BLaER1 (cell line): Measurements from ENCODE around the gene RTL10.
A peak's percentile ranks its signal among the peaks of the same experiment; 100 is the strongest.

Source experiments
- H3K27ac ChIP-seq: shearing (Covaris generic); formaldehyde crosslinking; 2 replicates; pipeline ENCODE4 v1.8.1; 2022
- H3K27me3 ChIP-seq: shearing (Covaris generic); formaldehyde crosslinking; 2 replicates; pipeline ENCODE4 v1.8.1; 2022
- H3K36me3 ChIP-seq: shearing (Covaris generic); formaldehyde crosslinking; 2 replicates; pipeline ENCODE4 v1.8.1; 2022
- H3K4me1 ChIP-seq: shearing (Covaris generic); formaldehyde crosslinking; 2 replicates; pipeline ENCODE4 v1.8.1; 2022
- H3K4me2 ChIP-seq: shearing (Covaris generic); formaldehyde crosslinking; 2 replicates; pipeline ENCODE4 v1.8.1; 2022
- H3K4me3 ChIP-seq: shearing (Covaris generic); formaldehyde crosslinking; 2 replicates; pipeline ENCODE4 v1.8.1; 2022
- H3K9ac ChIP-seq: shearing (Covaris generic); formaldehyde crosslinking; 2 replicates; pipeline ENCODE4 v1.8.1; 2022
- H3K9me3 ChIP-seq: shearing (Covaris generic); formaldehyde crosslinking; 2 replicates; pipeline ENCODE4 v1.8.1; 2022
- H4K20me1 ChIP-seq: shearing (Covaris generic); formaldehyde crosslinking; 2 replicates; pipeline ENCODE4 v1.8.1; 2022
- Cebpa-rat ChIP-seq: shearing (Covaris generic); IDR thresholded peaks from 2 replicates; pipeline ENCODE4 v1.8.1; 2022

Gene RTL10

GRCh38 chr22:19890502-19891316, 36.0 kb upstream of the RTL10 start:
- TF ChIP-seq Cebpa-rat, result no peak
- H3K27ac ChIP-seq, result peak overlapping the region; percentile 95
- H3K9me3 ChIP-seq, result no peaks in the 10 kb centered on the region
- H3K4me1 ChIP-seq, result peaks cover 96% of the 10 kb centered on the region
- H4K20me1 ChIP-seq, result no peaks in the 10 kb centered on the region
- H3K27me3 ChIP-seq, result no peaks in the 10 kb centered on the region
- peak overlapping the region; percentile 87 for H3K4me2 ChIP-seq
- peaks cover 23% of the 10 kb centered on the region; the same call in 1 of the 2 replicates for H3K36me3 ChIP-seq
- H3K9ac ChIP-seq, result peak overlapping the region; percentile 78
- H3K4me3 ChIP-seq, result no peak overlapping the region

GRCh38 chr22:19889951-19890350, 35.3 kb upstream of the RTL10 start:
- Histone ChIP-seq H3K9me3 (no peaks in the 10 kb centered on the region), H3K36me3 (peaks cover 15% of the 10 kb centered on the region; the same call in 1 of the 2 replicates), H3K4me3 (no peak overlapping the region), H4K20me1 (no peaks in the 10 kb centered on the region), H3K27me3 (no peaks in the 10 kb centered on the region), H3K4me2 (peak overlapping the region; percentile 87), H3K4me1 (peaks cover 96% of the 10 kb centered on the region), H3K9ac (peak overlapping the region; percentile 78; the same call in 1 of the 2 replicates), H3K27ac (peak overlapping the region; percentile 95)
- TF ChIP-seq Cebpa-rat, result no peak

- no peaks in the 10 kb centered on the region for H3K9me3 ChIP-seq
- no peak overlapping the region for H3K4me3 ChIP-seq
- H4K20me1 ChIP-seq, result no peaks in the 10 kb centered on the region
- H3K27ac ChIP-seq, result peak overlapping the region; percentile 81
- peak overlapping the region; percentile 90; the same call in 1 of the 2 replicates for H3K4me2 ChIP-seq
- H3K4me1 ChIP-seq, result peaks cover 96% of the 10 kb centered on the region
- H3K27me3 ChIP-seq, result no peaks in the 10 kb centered on the region
- H3K9ac ChIP-seq, result no peak overlapping the region
- peaks cover 2% of the 10 kb centered on the region; the same call in 1 of the 2 replicates for H3K36me3 ChIP-seq
- no peak for TF ChIP-seq Cebpa-rat
Observed at GRCh38 chr22:19888131-19888746, 33.6 kb upstream of the RTL10 start.

- H3K4me3 ChIP-seq, result no peak overlapping the region
- H3K4me1 ChIP-seq, result peaks cover 93% of the 10 kb centered on the region
- no peak overlapping the region for H3K9ac ChIP-seq
- peak overlapping the region; percentile 90 for H3K4me2 ChIP-seq
- H3K36me3 ChIP-seq, result peaks cover 7% of the 10 kb centered on the region; the same call in 1 of the 2 replicates
- H3K27ac ChIP-seq, result peak overlapping the region; percentile 81
- no peaks in the 10 kb centered on the region for H3K9me3 ChIP-seq
- no peaks in the 10 kb centered on the region for H4K20me1 ChIP-seq
- no peak for TF ChIP-seq Cebpa-rat
- H3K27me3 ChIP-seq, result no peaks in the 10 kb centered on the region
Observed at GRCh38 chr22:19887256-19887985, 32.7 kb upstream of the RTL10 start.

- Histone ChIP-seq H3K27ac (peak overlapping the region; percentile 81), H3K4me1 (peaks cover 93% of the 10 kb centered on the region), H3K4me2 (peak overlapping the region; percentile 90), H3K9ac (peak overlapping the region; percentile 56), H3K36me3 (peaks cover 7% of the 10 kb centered on the region; the same call in 1 of the 2 replicates), H3K4me3 (no peak overlapping the region), H3K9me3 (no peaks in the 10 kb centered on the region), H4K20me1 (no peaks in the 10 kb centered on the region), H3K27me3 (no peaks in the 10 kb centered on the region)
- peak; percentile 53; the same call in 1 of the 2 replicates for TF ChIP-seq Cebpa-rat
Observed at GRCh38 chr22:19886605-19887255, 32.1 kb upstream of the RTL10 start.

- no peaks in the 10 kb centered on the region for H3K9me3 ChIP-seq
- peak overlapping the region; percentile 81 for H3K27ac ChIP-seq
- no peaks in the 10 kb centered on the region for H4K20me1 ChIP-seq
- no peaks in the 10 kb centered on the region for H3K27me3 ChIP-seq
- peaks cover 7% of the 10 kb centered on the region; the same call in 1 of the 2 replicates for H3K36me3 ChIP-seq
- H3K4me1 ChIP-seq, result peaks cover 93% of the 10 kb centered on the region
- H3K4me3 ChIP-seq, result no peak overlapping the region
- H3K9ac ChIP-seq, result peak overlapping the region; percentile 56
- peak overlapping the region; percentile 90 for H3K4me2 ChIP-seq
- TF ChIP-seq Cebpa-rat, result no peak
Observed at GRCh38 chr22:19885841-19886592, 31.3 kb upstream of the RTL10 start.

GRCh38 chr22:19884954-19885751, 30.5 kb upstream of the RTL10 start:
- no peak overlapping the region for H3K4me3 ChIP-seq
- H3K27ac ChIP-seq, result peak overlapping the region; percentile 81
- H3K4me1 ChIP-seq, result peaks cover 85% of the 10 kb centered on the region
- TF ChIP-seq Cebpa-rat, result no peak
- H3K9ac ChIP-seq, result peak overlapping the region; percentile 13
- no peaks in the 10 kb centered on the region for H3K9me3 ChIP-seq
- H4K20me1 ChIP-seq, result no peaks in the 10 kb centered on the region
- peaks cover 7% of the 10 kb centered on the region; the same call in 1 of the 2 replicates for H3K36me3 ChIP-seq
- no peaks in the 10 kb centered on the region for H3K27me3 ChIP-seq
- H3K4me2 ChIP-seq, result peak overlapping the region; percentile 90
